ENCODE results near the gene U2AF2. TPM values are rescaled to one million over a fixed set of nuclear protein-coding genes. Genes with fewer than 3 reads are reported as not detected.

The U2AF2 gene
- total RNA-seq, 3 donors from 2014 or later (not counting 1 experiment from before 2014, with no cell fraction given) = 304 to 322 (median 321) TPM

DNA sequence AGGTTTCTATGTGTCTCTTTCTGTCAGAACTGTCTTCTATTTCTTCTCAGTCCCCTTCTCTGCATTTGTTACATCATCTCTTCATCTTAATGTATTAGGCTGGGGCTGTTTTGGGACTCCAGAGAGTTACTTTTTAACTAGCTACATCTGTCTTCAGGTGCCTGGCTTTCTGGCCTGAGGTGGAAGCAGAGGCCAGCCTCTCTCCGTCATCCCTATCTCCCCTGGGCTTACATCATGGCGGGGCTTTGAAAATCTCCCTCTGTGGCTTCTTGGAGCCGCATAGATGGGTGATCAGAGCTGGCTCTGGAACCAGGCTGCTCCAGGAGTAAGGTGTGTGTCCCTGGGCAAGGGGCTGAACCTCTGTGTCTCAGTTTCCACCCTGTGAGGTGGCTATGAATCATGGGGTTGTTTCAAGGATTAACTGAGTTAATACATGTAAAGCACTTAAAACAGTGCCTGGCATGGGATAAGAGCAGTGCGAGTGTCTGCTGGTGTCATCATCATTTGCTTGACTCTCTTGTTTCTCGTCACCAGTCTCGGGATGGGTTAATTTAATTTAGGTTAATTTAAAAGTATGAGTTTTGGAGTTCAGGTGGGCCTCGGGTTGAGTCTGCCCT is 22.2 kb downstream of the U2AF2 start:
- ATAC-seq (no peak), DNase-seq (no peak)
- H3K9me3 Mint-ChIP-seq = no peaks in the 10 kb centered on the region
- H3K27me3 Mint-ChIP-seq (ENCODE audit: low read depth in 2 of 2) = no peaks in the 10 kb centered on the region
- Histone ChIP-seq H3K27ac (ENCODE audit: low read length) (peak overlapping the region; percentile 76), H3K4me3 (ENCODE audit: low read length) (no peak overlapping the region), H3K4me1 (ENCODE audit: control insufficient read depth, insufficient read depth, low read length) (peaks cover 59% of the 10 kb centered on the region), H3K27me3 (ENCODE audit: control insufficient read depth, insufficient read depth, low read length) (no peaks in the 10 kb centered on the region), H3K36me3 (ENCODE audit: control insufficient read depth, insufficient read depth, low read length) (peaks cover 40% of the 10 kb centered on the region), H3K9me3 (ENCODE audit: control insufficient read depth, insufficient read depth, low read length) (no peaks in the 10 kb centered on the region)
- TF ChIP-seq, protein P1, sequence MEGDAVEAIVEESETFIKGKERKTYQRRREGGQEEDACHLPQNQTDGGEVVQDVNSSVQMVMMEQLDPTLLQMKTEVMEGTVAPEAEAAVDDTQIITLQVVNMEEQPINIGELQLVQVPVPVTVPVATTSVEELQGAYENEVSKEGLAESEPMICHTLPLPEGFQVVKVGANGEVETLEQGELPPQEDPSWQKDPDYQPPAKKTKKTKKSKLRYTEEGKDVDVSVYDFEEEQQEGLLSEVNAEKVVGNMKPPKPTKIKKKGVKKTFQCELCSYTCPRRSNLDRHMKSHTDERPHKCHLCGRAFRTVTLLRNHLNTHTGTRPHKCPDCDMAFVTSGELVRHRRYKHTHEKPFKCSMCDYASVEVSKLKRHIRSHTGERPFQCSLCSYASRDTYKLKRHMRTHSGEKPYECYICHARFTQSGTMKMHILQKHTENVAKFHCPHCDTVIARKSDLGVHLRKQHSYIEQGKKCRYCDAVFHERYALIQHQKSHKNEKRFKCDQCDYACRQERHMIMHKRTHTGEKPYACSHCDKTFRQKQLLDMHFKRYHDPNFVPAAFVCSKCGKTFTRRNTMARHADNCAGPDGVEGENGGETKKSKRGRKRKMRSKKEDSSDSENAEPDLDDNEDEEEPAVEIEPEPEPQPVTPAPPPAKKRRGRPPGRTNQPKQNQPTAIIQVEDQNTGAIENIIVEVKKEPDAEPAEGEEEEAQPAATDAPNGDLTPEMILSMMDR (IDR thresholded peaks at IDR 0.05) = no peak
- WGBS (ENCODE audit: insufficient coverage) = 89% methylated on average over 7 of the region's 7 CpGs
- H3K4me3 Mint-ChIP-seq = peak overlapping the region; percentile 93
- no peaks in the 10 kb centered on the region for H3K36me3 Mint-ChIP-seq
- intact Hi-C loops (cut with micrococcal nuclease) = no loop called here
- peaks cover 45 to 49% of the 10 kb centered on the region in 2 donors for H3K4me1 Mint-ChIP-seq
- H3K27ac Mint-ChIP-seq = peak overlapping the region; percentile 88 to 99

DNA sequence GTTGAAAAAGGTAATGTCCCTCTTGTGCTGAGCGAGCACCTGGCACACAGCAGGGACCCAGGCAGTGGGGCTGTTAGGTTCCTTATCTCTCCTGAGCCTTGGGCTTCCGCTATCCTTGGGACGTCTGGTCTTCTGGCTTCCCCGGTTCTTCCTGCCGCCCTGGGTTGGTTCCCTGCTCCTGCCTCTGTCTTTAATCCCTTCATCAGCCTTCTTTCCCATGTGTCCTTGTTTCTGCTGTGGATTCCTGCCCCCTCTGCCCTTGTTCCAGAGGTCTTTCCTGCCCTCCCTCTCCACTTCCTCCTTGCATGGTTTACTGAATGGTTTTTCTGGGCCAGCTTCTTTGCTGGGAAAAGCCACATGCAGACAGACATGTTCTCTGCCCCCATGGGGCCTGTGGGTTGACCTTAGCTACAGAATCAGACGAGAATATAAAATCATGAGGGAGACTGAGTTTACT is 22.8 kb downstream of the U2AF2 start:
- ATAC-seq = no peak
- Histone ChIP-seq H3K4me3 (ENCODE audit: low read length) (no peak overlapping the region), H3K4me1 (ENCODE audit: control insufficient read depth, insufficient read depth, low read length) (peaks cover 59% of the 10 kb centered on the region), H3K36me3 (ENCODE audit: control insufficient read depth, insufficient read depth, low read length) (peaks cover 41% of the 10 kb centered on the region), H3K27ac (ENCODE audit: low read length) (peak overlapping the region; percentile 76), H3K9me3 (ENCODE audit: control insufficient read depth, insufficient read depth, low read length) (no peaks in the 10 kb centered on the region), H3K27me3 (ENCODE audit: control insufficient read depth, insufficient read depth, low read length) (no peaks in the 10 kb centered on the region)
- Mint-ChIP-seq H3K36me3 (no peaks in the 10 kb centered on the region), H3K4me3 (peak overlapping the region; percentile 29), H3K4me1 (peaks cover 45 to 49% of the 10 kb centered on the region in 2 donors), H3K27ac (peak overlapping the region; percentile 65 to 88), H3K9me3 (no peaks in the 10 kb centered on the region), H3K27me3 (ENCODE audit: low read depth in 2 of 2) (no peaks in the 10 kb centered on the region)
- intact Hi-C loops (cut with micrococcal nuclease) = no loop called here
- 83% methylated on average over 6 of the region's 6 CpGs for WGBS (ENCODE audit: insufficient coverage)
- no peak for DNase-seq
- TF ChIP-seq, protein P1 (IDR thresholded peaks at IDR 0.05) = no peak

DNA sequence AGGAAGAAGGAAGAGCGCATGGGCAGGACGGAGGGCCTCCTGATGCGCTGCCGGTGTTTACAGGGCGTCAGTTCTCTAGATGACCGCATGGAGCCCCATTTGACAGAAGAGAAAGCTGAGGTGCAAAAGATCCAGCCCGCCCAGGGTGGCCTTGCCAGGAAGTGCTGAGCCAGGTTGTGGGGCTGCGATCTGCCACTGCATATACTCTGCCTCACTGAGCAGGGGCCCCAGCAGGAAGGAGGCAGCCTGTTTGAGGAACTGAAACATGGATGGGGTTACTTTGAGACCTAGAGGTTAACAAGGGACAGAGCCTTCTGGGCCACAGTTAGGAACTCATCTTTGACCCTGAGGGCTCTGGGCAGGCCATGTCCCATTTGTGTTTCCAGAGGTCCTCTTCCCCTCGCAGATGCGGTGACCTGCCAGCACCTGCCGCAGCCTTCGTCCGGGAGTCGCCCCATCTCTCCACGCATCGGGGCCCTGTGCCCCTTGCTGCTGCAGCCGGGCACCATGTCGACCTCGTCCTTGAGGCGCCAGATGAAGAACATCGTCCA is 23.4 kb downstream of the U2AF2 start:
- peaks cover 43 to 49% of the 10 kb centered on the region in 2 donors for H3K4me1 Mint-ChIP-seq
- DNase-seq = no peak

More for the DNA sequence above, 23.4 kb downstream of the U2AF2 start:
- Histone ChIP-seq H3K9me3 (ENCODE audit: control insufficient read depth, insufficient read depth, low read length) (no peaks in the 10 kb centered on the region), H3K36me3 (ENCODE audit: control insufficient read depth, insufficient read depth, low read length) (peaks cover 41% of the 10 kb centered on the region), H3K4me3 (ENCODE audit: low read length) (no peak overlapping the region), H3K27me3 (ENCODE audit: control insufficient read depth, insufficient read depth, low read length) (no peaks in the 10 kb centered on the region), H3K4me1 (ENCODE audit: control insufficient read depth, insufficient read depth, low read length) (peaks cover 59% of the 10 kb centered on the region), H3K27ac (ENCODE audit: low read length) (peak overlapping the region; percentile 76)
- no peaks in the 10 kb centered on the region for H3K36me3 Mint-ChIP-seq
- H3K27me3 Mint-ChIP-seq (ENCODE audit: low read depth in 2 of 2) = no peaks in the 10 kb centered on the region
- ATAC-seq = no peak
- TF ChIP-seq, protein P1 (IDR thresholded peaks at IDR 0.05) = no peak
- WGBS (ENCODE audit: insufficient coverage) = 77% methylated on average over 21 of the region's 21 CpGs
- H3K9me3 Mint-ChIP-seq = no peaks in the 10 kb centered on the region
- peak overlapping the region; percentile 29 for H3K4me3 Mint-ChIP-seq
- intact Hi-C loops (cut with micrococcal nuclease) = no loop called here
- H3K27ac Mint-ChIP-seq = peak overlapping the region; percentile 18 to 65

All from natural killer cell (primary cell).